OCI-LY7 (cell line): ENCODE data around the gene ANKUB1.

ENCODE experiments used
- EZH2phosphoT487 ChIP-seq: fragments of 200-600 bp; sonication (generic); IDR thresholded peaks from 2 replicates; pipeline ENCODE4 v1.6.1; 2018; ENCODE audit warnings: low read depth, borderline replicate concordance, mild to moderate bottlenecking, mixed run types, antibody characterized with exemption, low read length, moderate library complexity, mixed read lengths
- TF ChIP-seq, protein P1 (sequence below): fragments of 200-600 bp; sonication (generic); conservative IDR thresholded peaks from 2 replicates; pipeline ENCODE4 v1.5.1; 2014; ENCODE audit warnings: mild to moderate bottlenecking, antibody characterized with exemption, low read length, moderate library complexity, mixed read lengths

DNA sequence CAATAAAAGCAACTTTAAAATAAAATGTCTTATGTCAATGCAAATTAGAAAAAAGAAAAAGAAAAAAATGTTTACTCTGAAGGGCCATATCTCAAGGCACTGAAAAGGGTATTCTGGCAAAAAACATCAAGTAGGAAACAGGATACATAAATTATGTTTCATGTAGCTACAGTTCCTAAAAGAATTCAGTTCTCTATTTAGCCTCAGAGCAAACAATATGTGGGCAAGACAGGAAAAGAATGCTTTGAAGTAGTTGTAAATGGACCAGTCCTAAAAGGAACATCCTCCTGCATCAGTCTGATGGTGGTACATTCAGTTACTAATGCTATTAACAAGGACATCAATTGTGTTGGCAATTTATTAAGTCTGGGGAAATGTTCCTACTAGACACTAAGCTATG, 48.2 kb downstream of the ANKUB1 start:
- TF ChIP-seq, protein P1, sequence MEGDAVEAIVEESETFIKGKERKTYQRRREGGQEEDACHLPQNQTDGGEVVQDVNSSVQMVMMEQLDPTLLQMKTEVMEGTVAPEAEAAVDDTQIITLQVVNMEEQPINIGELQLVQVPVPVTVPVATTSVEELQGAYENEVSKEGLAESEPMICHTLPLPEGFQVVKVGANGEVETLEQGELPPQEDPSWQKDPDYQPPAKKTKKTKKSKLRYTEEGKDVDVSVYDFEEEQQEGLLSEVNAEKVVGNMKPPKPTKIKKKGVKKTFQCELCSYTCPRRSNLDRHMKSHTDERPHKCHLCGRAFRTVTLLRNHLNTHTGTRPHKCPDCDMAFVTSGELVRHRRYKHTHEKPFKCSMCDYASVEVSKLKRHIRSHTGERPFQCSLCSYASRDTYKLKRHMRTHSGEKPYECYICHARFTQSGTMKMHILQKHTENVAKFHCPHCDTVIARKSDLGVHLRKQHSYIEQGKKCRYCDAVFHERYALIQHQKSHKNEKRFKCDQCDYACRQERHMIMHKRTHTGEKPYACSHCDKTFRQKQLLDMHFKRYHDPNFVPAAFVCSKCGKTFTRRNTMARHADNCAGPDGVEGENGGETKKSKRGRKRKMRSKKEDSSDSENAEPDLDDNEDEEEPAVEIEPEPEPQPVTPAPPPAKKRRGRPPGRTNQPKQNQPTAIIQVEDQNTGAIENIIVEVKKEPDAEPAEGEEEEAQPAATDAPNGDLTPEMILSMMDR: no peak
- no peak for TF ChIP-seq EZH2phosphoT487
